ENCODE measurements around the gene MED9.
"Not testable (repeated sequence)": the region's sequence is repeated elsewhere in the genome, so short reads cannot be mapped to it uniquely, and the experiment has no call there.

The MED9 gene

DNA sequence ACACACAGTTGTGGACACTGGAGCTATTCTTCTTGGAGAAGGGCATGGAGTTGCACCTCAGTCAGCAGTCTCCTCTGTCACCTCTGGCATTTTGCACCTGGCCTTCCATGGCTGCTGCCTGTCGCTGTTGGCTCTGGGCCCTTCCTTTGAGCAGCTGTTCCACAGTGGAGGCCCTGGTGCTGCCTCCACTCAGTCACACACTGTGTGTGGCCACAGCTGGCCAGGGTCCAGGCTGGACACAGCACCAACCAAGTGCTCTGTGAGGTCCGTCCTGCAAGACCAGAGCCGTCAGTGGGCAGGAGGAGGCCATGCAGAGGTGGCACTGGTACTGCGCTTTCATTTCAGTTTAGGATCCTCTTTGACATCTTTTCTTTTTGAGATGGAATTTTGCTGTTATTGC is 21.6 kb upstream of the MED9 start:
- DNase-seq (ENCODE audit: low spot score) = no peak

DNA sequence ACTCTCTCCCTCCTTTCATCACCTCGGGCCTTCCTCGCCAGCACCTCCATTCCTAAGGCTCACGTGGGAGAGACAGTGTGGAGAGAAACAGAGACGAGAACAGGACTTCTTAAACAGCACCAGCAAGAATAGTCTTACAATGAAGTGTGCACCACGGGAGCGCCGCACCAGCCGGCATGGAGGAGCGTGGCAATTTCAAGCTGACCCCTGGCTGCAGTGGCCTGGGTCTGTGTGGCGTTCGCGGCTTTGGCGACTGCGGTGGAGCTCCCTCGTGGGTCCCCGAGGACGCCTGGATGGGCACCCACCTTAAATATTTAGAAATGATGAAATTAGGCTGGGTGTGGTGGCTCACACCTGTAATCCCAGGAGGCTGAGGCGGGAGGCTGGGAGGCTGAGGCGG is 20.5 kb upstream of the MED9 start:
- DNase-seq (ENCODE audit: low spot score) = no peak

DNA sequence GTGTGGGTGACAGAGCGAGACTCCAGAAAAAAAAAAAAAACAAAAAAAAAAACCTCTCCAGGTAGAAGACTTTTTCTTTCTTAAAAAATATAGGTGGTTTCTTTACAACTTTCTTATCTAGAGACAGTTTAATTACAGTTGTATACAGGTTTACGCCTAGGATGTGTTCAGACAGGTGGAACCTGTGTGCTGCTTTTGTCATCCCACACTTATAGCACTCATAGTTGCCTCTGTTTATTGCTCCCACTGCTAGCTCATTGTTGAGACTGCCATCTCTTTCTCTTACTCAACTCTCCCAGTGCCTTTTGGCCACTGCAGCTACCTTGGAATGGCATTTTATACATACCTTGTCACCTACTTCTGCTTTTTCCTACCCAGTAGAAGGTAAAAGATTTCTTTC is 19.1 kb upstream of the MED9 start:
- no peak for DNase-seq (ENCODE audit: low spot score)

DNA sequence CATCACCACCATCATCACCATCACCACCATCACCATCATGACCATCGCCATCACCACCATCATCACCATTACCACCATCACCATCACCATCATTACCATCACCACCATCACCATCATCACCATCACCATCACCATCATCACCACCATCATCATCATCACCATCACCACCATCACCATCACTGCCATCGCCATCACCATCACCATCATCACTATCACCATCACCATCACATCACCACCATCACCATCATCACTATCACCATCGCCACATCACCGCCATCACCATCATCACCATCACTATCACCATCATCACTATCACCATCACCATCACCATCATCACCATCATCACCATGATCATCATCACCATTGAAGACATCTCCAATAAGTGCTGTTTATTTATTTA is 16.8 kb upstream of the MED9 start:
- no peak for DNase-seq (ENCODE audit: low spot score)

DNA sequence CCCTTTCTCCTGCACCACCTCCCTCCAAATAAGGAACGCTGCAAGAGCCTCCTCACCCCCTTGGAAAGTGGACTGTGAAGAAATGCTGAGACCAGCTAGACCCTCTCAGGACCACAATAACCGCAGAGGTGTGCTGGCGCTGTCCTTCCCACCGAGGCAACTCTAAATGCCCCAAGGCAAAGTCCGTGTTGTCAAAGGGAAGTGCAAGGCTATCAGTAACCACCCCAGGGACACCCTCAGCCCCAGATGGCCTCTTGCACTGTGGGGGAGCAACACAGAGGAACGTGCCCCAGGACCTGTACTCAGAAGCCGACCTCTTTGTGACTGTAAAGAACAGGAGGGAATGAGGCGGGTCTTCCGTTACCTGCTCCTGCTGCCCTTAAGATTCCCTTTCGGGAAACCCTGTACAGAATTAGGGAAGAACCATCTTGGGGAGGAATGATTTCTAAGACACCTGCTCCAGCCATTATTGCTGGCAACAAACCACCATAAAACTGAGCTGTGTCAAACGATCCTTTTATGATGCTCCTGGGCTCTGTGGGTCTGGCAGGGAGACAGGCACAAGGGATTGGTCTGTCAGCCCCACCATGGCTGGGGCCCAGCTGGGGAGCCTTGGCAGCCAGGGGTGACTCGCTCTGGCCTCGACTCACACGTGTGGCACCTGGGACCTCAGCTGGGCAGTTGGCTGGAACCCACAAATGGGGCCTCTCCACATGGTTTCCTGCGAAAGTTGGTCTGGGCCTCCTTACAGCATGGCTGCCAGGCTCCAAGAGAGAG is 14.6 kb upstream of the MED9 start:
- DNase-seq (ENCODE audit: low spot score) = no peak

DNA sequence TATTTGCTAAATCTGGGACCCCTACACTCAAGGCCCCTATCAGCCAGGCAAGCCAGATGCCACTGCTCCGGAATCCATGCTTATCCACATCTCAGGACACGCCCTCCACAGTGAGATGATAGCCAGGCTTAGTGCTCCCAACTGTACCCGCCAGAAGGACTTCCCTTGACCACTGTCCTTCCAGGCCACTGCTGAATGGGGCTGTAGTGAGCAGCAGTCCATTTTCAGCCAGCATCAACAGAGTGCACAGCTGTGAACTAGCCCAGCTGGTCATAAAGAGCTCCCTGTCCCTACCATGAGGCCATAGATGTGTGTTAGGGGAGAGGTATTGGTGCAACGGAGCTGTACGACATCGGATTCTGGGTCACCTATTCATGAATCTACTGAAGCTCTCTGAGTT is 13.0 kb upstream of the MED9 start:
- DNase-seq (ENCODE audit: low spot score) = no peak

DNA sequence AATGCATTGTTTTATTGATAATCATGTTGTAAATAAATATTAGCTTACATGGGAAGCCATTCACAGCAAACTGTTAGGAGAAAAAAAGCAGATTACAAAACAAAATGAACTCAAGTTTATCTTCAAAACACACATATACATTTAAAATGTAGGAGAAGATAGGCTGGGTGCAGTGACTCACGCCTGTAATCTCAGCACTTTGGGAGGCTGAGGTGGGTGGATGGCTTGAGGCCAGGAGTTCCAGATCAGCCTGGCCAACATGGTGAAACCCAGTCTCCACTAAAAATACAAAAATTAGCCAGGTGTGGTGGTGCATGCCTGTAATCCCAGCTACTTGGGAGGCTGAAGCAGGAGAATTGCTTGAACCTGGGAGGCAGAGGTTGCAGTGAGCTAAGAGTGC is 10.9 kb upstream of the MED9 start:
- not testable (repeated sequence) for DNase-seq (ENCODE audit: low spot score)

DNA sequence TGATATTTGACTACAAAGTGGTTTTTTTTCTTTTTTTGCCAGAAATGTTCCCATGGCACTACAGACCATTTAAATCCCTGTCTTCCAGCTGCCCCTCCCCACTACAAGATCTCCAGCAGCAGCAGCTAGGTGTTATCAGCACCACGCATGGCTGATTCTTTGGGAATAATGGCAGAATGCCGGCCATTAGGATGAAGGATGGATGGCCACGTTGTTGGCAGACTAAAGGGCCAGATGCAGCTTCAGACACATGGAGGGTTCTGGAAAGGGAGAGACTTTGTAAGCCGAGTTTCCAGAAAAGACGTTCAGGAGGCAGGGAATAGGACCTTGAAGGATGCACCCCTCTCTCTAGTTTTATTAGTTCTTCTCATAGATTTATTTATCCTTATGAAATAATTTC is 10.3 kb upstream of the MED9 start:
- DNase-seq (ENCODE audit: low spot score) = no peak

DNA sequence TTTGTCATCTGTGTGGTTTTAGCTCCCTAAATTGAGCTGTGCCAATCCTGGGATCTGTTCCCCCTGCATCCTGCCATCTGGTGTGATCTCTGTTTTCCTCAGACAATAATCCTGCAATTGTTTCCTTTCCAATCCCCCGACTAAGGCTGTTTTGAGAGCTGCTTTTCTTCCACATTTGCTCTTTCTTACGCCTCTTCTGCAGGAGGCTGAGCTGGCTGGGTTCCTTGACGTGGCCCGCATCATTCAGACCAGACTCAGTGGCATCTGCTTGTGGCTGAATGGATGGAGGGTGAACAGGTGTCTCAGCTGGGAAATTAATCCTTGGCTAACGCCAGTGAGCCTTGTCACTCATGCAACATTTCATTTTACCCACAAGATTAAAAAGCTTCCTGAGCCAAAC is 9.8 kb upstream of the MED9 start:
- DNase-seq (ENCODE audit: low spot score) = no peak

DNA sequence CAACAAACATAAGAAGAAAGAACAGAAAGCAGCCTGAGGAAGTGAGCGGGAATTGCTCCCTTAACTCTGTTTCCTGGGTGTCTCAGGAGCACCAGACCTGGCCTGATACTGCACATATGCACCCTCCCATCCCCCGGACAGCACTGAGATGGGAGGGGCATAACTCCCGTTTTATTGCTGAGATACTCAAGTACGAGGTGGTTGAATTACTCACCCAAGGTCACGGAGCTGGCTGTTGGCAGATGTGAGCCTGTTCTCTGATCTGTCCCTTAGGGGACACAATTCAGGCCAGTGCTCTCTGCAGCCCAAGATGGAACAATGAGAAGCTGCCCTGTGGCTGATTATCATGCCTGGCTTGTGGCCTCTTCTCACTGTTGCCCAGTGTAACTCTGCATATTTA is 9.1 kb upstream of the MED9 start:
- DNase-seq (ENCODE audit: low spot score) = no peak

DNA sequence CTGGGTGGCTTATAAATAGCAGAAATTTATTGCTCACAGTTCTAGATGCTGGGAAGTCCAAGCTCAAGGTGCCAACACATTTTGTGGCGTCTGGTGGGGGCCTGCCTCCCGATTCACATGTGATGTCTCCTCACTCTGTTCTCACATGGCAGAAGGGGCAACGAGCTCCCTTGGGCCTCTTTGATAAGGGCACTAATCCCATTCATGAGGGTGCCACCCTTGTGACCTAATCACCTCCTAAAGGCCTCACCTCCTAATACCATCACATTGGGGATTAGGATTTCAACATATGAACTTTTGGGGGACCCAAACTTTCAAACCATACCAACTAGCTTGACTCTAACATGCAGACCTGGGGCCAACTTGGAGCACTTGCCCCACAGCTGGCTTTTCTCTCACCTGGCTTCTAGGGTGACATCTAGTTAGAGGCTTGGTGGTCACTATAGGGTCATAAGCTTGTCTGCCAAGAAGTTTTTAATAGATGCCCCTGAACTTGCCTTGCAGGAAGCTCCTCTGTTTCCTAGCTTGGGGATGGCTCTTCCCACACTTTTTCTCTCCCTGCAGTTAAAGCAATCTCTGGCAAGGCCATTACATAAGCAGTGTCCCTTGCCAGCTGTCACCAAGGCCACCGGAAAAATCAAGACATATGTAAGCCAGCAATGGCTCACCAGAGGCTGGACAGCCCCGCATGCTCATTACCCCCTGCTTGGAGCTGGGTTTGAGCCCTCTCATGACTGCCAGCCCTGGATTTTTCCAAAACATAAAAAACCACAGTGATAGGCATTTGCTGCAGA is 8.4 kb upstream of the MED9 start:
- DNase-seq (ENCODE audit: low spot score) = no peak

DNA sequence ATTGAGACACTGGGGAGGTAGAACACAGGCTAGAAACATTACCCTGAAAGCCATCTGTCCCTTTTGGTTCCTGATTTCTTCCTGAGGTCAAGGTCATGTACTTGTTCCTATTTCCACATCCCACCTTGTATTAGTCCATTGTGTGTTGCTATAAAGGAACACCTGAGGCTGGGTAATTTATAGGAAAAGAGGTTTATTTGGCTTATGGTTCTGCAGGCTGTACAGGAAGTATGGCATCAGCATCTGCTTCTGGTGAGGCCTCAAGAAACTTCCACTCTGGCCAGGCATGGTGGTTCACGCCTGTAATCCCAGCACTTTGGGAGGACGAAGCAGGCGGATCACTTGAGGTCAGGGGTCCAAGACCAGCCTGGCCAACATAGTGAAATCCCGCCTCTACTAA is 7.4 kb upstream of the MED9 start:
- no peak for DNase-seq (ENCODE audit: low spot score)

DNA sequence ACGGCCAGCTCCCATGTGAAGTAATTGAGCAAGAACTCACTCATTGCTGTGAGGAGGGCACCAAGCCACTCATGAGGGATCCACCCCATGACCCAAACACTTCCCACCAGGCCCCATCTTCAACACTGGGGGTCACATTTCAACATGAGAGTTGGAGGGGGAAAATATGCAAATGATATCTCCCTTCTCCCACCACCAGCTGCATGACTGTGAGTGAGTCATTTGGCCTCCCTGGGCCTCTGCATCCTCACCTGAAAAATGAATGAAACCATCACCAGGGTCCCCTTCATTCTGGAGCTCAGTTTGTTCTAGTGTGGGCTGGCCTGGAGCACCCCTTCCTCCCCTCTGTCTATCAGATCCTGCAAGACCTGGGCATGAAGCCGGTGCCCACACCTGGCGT is 6.8 kb upstream of the MED9 start:
- no peak for DNase-seq (ENCODE audit: low spot score)

DNA sequence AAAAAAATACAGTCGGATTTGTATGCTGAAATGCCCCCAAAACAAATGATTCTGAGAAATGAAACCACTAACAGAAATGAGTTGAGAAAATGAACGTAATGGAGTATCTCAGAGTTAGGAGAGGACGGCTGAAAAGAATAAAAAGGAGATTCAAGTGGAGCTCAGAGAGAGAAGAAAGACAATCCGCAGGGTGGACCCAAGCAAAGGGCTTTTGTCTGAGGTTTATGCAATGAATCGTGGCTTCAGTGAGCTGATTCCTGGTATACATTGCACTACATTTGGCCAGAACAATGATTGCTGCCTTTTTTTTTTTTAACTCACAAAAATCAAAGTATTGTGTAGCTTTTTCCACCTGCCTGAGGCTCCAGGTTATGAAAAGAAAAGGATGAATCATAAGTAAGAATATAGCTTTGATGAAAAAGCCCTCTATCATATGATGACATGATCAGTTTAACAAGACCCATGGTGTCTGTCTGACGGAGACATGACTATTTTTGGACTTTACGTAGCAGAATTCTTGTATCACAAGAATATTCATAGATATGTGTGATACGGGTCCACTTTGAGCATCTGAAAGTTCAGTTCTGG is 4.4 kb upstream of the MED9 start:
- DNase-seq (ENCODE audit: low spot score) = no peak

DNA sequence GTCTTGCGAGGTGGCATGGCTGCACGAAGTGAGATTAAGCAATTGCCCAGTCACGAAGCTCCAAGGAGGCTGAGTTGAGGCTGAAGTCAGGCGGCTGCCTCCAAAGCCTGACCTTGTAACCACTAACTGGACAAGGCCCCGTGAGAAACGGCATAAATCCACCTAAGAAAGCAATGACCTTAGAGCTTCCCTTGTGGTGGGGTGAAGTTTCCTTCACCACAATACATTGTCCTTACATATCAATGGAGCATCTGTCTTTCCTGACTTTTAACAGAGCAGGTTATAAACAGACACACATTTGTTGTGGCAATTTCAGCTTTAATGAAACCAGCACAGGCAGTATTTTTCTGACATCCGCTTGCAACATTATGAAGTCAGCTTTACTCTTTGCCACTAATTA is 2.5 kb upstream of the MED9 start:
- DNase-seq (ENCODE audit: low spot score) = no peak

DNA sequence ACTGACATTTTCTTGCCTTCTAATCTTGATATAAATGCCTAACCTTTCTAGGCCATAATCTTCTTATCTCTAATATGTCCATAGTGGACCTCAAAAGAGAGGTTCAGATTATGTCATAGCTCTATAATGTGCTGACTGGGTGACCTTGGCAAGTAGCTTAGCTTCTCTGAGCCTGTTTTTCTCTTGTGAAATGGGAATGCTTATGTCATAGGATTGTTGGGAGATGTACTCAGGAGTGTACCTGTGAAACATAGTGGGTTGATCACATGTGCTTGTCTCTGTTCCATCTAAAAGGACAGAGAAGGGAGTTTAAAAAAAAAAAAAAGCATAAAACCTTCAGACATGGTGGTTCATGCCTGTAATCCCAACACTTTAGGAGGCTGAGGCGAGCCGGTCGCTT is 2.4 kb downstream of the MED9 start:
- no peak for DNase-seq (ENCODE audit: low spot score)

DNA sequence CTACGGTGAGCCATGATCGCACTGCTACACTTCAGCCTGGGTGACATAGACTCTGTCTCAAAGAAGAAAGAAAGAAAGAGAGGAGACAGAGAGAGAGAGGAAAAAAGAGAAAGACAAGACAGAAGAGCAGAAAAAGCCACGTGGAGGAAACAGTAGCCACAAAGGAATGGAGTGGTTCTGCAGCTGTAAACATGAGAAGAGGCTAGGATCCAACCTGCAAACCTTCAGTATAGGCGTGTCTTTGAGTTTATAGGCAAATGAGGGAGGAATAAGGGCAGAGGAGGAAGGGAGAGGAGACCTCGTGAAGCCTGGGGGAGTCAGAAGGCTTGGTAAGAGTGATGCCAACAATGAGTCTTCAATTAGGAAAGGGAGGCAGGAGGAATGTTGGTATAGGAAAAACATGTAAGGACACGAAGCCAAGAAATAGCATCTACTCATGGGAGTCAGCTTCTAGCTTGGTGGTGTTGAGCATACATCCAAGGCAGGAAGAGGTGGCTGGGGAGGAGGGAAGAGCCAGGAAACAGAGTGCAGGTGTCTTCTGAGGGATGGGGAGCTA is 3.9 kb downstream of the MED9 start:
- no peak for DNase-seq (ENCODE audit: low spot score)

DNA sequence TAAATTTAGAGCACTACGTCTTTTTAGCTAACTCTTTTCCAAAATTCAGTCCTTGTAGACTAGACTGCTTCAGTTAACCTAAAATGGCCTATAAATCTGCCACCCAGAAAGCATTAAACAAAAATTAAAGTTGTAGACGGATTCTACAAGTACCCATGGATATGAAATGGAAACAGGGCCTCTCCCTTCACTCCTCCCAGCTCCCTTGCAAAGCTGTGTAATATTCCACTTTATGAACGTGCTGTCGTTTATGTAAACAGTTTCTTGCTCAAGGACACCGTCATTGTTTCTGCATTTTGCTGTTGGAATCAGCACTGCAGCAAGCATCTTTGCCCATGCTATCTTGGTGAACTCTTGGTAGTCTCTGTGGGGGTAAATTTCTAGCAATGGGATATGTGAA is 5.1 kb downstream of the MED9 start:
- no peak for DNase-seq (ENCODE audit: low spot score)

DNA sequence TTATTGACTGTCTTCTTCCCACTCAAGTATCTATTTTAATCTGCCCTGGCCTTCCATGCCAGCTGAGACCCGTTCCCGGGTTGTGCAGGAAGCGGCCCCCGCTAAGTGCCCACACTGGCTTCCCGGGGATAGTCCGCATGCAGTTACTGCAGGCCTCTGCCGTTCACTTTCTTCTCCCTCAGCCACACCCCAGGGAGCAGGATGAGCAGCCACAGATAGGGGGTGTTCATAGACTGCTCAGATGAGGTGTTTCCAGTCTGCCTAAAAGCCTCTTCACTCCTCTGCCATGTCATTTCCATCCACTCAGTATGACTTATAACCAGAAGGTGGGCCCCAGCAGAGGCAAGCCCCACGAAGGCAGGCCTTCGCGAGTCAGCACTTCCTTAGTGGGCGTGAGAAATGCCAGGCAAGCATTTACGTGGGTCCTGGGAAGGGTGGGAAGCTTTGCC is 7.7 kb downstream of the MED9 start:
- no peak for DNase-seq (ENCODE audit: low spot score)

DNA sequence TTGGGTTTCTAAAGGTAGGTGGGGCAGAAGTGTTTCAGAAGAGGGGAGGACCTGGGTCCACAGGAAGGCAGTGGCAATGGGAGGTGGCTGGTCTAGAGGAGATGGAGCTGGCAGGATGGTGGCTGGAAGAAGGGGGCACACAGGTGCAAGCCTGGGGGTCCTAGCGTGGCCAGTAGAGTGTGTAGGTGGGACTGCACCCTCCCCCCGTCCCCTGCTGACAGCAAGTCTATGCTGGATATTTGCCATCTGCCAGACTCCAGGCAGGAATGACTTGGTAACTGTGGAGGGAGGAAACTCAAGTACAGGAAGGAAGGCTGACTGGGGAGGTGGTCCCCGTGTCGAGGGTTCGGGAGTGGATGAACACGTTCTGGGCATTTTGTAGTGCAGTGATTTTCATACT is 8.6 kb downstream of the MED9 start:
- no peak for DNase-seq (ENCODE audit: low spot score)

DNA sequence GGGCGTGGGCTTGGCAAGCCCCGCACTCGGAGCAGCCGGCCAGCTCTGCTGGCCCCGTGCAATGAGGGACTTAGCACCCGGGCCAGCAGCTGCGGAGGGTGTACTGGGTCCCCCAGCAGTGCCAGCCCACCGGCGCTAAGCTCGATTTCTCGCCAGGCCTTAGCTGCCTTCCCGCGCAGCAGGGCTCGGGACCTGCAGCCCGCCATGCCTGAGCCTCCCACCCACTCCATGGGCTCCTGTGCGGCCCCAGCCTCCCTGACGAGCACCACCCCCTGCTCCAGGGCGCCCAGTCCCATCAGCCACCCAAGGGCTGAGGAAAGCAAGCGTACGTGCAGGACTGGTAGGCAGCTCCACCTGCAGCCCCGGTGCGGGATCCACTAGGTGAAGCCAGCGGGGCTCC is 9.6 kb downstream of the MED9 start:
- DNase-seq (ENCODE audit: low spot score) = not testable (repeated sequence)

DNA sequence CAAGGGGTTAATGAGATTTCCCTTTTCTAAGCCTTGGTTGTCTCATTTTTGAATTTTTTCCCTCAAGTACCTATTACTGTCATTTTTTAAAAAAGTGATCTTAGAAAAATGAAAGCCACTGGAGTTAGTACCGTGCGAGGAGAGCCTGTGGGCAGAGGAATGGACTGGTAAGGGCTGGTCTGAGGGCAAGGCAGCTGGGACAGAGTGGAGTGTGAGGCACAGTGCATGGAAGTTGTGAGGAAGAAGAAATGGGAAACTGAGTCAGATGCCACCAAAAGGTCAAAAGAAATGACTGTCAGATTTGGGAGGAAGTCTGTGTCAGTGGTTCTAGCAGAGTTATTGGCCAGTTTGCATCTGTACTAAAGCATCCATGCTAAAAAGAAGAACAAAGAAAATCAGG is 11.2 kb downstream of the MED9 start:
- no peak for DNase-seq (ENCODE audit: low spot score)

DNA sequence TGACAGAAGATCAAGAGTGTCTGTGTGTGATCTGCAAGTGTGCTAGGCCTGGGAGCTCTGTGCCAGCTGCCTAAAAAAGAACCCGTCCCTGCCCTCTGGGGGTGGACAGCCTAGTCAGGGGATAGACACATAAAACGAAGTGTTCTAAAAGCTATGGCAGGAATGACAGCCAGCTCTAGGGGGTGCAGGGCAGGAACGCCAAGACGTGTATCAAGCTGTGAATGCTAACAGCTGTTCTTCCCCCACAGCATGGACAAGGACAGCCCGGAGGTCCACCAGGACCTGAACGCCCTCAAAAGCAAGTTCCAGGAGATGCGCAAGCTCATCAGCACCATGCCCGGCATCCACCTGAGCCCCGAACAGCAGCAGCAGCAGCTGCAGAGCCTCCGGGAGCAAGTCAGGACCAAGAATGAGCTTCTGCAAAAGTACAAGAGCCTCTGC is 14.3 kb downstream of the MED9 start:
- DNase-seq (ENCODE audit: low spot score) = no peak

Measured in NAMALWA (cell line).